ENCODE results near the gene RNF114. TPM values are rescaled to one million over a fixed set of nuclear protein-coding genes. Genes with fewer than 3 reads are reported as not detected.
A peak's percentile ranks its signal among the peaks of the same experiment; 100 is the strongest.

The RNF114 gene
- total RNA-seq, 1 experiment from 2014 or later = 88.1 TPM

DNA sequence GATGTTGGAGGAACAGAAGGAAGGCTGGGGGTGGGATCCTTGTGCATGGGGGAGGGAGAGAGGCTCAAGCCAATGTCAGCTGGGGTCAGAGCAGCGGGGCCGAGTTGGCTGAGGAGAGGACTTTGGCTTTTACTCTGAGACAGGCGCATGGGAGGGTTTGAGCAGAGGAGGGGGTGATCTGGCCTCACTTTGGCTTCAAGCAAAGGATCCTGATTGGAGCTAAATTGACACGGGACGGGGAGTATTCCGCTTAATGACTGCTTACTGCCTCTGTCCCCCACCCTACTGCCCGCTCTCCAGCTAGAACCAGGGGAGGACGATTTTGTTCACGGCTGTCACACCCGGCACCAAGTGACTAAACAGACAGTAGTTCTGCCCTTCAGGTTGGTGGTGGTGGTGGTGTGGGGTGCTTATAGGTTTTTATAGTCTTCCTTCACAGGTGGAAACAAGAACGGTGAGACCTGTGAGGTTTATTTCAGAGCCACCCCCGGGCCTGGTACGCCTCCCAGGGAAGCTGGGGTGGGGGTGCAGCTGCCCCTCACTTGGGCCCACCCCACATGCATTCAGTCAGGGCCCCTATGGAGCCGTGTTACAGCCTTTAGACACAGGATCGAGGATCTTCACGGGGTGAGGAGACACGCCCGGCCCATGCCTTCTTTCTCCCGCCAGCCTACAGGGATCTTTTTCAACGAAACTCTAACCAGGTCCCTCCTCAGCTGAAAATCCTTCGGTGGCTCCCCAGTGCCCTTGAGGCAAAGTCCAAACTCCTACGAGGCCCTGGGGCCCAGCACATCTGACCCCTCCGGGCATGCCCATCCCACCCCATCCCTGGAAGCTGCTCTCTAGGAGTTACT lies 45.2 kb downstream of the RNF114 start (continued):
- TF ChIP-seq USF1 (CRISPR knock-in tag; IDR thresholded peaks at IDR 0.05) (no peak), FOXJ3 (CRISPR knock-in tag; IDR thresholded peaks at IDR 0.05; ENCODE audit: borderline replicate concordance) (no peak)
- TF ChIP-seq, protein P1, sequence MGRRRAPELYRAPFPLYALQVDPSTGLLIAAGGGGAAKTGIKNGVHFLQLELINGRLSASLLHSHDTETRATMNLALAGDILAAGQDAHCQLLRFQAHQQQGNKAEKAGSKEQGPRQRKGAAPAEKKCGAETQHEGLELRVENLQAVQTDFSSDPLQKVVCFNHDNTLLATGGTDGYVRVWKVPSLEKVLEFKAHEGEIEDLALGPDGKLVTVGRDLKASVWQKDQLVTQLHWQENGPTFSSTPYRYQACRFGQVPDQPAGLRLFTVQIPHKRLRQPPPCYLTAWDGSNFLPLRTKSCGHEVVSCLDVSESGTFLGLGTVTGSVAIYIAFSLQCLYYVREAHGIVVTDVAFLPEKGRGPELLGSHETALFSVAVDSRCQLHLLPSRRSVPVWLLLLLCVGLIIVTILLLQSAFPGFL (CRISPR knock-in tag; IDR thresholded peaks at IDR 0.05; ENCODE audit: borderline replicate concordance) = no peak

GRCh38 chr20:49982072-49982345 lies 45.8 kb downstream of the RNF114 start:
- peaks cover 34% of the 10 kb centered on the region for H3K27me3 Mint-ChIP-seq (ENCODE audit: low read depth)
- H3K27ac Mint-ChIP-seq = peak overlapping the region; percentile 30
- ChIA-PET POLR2A (interaction anchor here (0.9 kb wide), 1 partner anchor 83 kb away, joined by 3 read pairs; no protein-coding TSS in a partner anchor), CTCF (interaction anchor here (0.6 to 10.5 kb wide), 9 partner anchors 8 to 188 kb away, joined by 3 to 288 read pairs (median 3); no protein-coding TSS in a partner anchor)
- TF ChIP-seq EMX1 (CRISPR knock-in tag; IDR thresholded peaks at IDR 0.05) (no peak), SMAD3 (CRISPR knock-in tag; IDR thresholded peaks at IDR 0.05; ENCODE audit: borderline replicate concordance) (no peak), NFATC4 (CRISPR knock-in tag; IDR thresholded peaks at IDR 0.05) (no peak), RORB (CRISPR knock-in tag; IDR thresholded peaks at IDR 0.05) (no peak), MXD4 (CRISPR knock-in tag; IDR thresholded peaks at IDR 0.05; ENCODE audit: borderline replicate concordance) (no peak), CREM (CRISPR knock-in tag; IDR thresholded peaks at IDR 0.05) (no peak), ZNF263 (CRISPR knock-in tag; IDR thresholded peaks at IDR 0.05; ENCODE audit: low read depth) (no peak)
- TF ChIP-seq, protein P2, sequence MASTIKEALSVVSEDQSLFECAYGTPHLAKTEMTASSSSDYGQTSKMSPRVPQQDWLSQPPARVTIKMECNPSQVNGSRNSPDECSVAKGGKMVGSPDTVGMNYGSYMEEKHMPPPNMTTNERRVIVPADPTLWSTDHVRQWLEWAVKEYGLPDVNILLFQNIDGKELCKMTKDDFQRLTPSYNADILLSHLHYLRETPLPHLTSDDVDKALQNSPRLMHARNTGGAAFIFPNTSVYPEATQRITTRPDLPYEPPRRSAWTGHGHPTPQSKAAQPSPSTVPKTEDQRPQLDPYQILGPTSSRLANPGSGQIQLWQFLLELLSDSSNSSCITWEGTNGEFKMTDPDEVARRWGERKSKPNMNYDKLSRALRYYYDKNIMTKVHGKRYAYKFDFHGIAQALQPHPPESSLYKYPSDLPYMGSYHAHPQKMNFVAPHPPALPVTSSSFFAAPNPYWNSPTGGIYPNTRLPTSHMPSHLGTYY (CRISPR knock-in tag; IDR thresholded peaks at IDR 0.05) = no peak
- TF ChIP-seq, protein P3, sequence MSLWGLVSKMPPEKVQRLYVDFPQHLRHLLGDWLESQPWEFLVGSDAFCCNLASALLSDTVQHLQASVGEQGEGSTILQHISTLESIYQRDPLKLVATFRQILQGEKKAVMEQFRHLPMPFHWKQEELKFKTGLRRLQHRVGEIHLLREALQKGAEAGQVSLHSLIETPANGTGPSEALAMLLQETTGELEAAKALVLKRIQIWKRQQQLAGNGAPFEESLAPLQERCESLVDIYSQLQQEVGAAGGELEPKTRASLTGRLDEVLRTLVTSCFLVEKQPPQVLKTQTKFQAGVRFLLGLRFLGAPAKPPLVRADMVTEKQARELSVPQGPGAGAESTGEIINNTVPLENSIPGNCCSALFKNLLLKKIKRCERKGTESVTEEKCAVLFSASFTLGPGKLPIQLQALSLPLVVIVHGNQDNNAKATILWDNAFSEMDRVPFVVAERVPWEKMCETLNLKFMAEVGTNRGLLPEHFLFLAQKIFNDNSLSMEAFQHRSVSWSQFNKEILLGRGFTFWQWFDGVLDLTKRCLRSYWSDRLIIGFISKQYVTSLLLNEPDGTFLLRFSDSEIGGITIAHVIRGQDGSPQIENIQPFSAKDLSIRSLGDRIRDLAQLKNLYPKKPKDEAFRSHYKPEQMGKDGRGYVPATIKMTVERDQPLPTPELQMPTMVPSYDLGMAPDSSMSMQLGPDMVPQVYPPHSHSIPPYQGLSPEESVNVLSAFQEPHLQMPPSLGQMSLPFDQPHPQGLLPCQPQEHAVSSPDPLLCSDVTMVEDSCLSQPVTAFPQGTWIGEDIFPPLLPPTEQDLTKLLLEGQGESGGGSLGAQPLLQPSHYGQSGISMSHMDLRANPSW (CRISPR knock-in tag; conservative IDR thresholded peaks at IDR 0.05; ENCODE audit: low read depth) = no peak
- TF ChIP-seq, protein P4, sequence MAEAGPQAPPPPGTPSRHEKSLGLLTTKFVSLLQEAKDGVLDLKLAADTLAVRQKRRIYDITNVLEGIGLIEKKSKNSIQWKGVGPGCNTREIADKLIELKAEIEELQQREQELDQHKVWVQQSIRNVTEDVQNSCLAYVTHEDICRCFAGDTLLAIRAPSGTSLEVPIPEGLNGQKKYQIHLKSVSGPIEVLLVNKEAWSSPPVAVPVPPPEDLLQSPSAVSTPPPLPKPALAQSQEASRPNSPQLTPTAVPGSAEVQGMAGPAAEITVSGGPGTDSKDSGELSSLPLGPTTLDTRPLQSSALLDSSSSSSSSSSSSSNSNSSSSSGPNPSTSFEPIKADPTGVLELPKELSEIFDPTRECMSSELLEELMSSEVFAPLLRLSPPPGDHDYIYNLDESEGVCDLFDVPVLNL (CRISPR knock-in tag; IDR thresholded peaks at IDR 0.05; ENCODE audit: borderline replicate concordance, low read depth) = no peak
- DNase-seq (ENCODE audit: low spot score) (no peak), ATAC-seq (no peak)
- H3K36me3 Mint-ChIP-seq = no peaks in the 10 kb centered on the region
- H3K9me3 Mint-ChIP-seq = no peaks in the 10 kb centered on the region
- peak overlapping the region; percentile 75 for H3K4me3 Mint-ChIP-seq
- H3K4me1 Mint-ChIP-seq = peaks cover 72% of the 10 kb centered on the region

GRCh38 chr20:49982346-49983122 lies 46.3 kb downstream of the RNF114 start, which contains the start of gene SNAI1:
Gene SNAI1, plus strand, starts transcription at chr20:49982980. Its CDS starts 80 bp downstream, at chr20:49983060.
- no peaks in the 10 kb centered on the region for H3K9me3 Mint-ChIP-seq
- no peaks in the 10 kb centered on the region; the same call in 1 of the 2 replicates for H3K36me3 Mint-ChIP-seq
- peak within 1 kb of the TSS; percentile 30 for H3K27ac Mint-ChIP-seq
- peaks cover 76% of the 10 kb centered on the region for H3K4me1 Mint-ChIP-seq
- ChIA-PET POLR2A (interaction anchor here (0.6 to 0.9 kb wide), 3 partner anchors 64 to 510 kb away, joined by 3 read pairs; no protein-coding TSS in a partner anchor), CTCF (interaction anchor here (0.6 to 10.5 kb wide), 8 partner anchors 7 to 187 kb away, joined by 3 to 288 read pairs (median 4); no protein-coding TSS in a partner anchor)
- peak; percentile 52 for ATAC-seq
- peak within 1 kb of the TSS; percentile 84 for H3K4me3 Mint-ChIP-seq
- DNase-seq (ENCODE audit: low spot score) = peak; percentile 83
- peaks cover 34% of the 10 kb centered on the region for H3K27me3 Mint-ChIP-seq (ENCODE audit: low read depth)
- peak; percentile 67 for TF ChIP-seq ZNF317 (CRISPR knock-in tag; IDR thresholded peaks at IDR 0.05; ENCODE audit: borderline replicate concordance, low read depth)
- TF ChIP-seq, protein P4 (CRISPR knock-in tag; IDR thresholded peaks at IDR 0.05; ENCODE audit: borderline replicate concordance, low read depth) = peak; percentile 82
- TF ChIP-seq, protein P5, sequence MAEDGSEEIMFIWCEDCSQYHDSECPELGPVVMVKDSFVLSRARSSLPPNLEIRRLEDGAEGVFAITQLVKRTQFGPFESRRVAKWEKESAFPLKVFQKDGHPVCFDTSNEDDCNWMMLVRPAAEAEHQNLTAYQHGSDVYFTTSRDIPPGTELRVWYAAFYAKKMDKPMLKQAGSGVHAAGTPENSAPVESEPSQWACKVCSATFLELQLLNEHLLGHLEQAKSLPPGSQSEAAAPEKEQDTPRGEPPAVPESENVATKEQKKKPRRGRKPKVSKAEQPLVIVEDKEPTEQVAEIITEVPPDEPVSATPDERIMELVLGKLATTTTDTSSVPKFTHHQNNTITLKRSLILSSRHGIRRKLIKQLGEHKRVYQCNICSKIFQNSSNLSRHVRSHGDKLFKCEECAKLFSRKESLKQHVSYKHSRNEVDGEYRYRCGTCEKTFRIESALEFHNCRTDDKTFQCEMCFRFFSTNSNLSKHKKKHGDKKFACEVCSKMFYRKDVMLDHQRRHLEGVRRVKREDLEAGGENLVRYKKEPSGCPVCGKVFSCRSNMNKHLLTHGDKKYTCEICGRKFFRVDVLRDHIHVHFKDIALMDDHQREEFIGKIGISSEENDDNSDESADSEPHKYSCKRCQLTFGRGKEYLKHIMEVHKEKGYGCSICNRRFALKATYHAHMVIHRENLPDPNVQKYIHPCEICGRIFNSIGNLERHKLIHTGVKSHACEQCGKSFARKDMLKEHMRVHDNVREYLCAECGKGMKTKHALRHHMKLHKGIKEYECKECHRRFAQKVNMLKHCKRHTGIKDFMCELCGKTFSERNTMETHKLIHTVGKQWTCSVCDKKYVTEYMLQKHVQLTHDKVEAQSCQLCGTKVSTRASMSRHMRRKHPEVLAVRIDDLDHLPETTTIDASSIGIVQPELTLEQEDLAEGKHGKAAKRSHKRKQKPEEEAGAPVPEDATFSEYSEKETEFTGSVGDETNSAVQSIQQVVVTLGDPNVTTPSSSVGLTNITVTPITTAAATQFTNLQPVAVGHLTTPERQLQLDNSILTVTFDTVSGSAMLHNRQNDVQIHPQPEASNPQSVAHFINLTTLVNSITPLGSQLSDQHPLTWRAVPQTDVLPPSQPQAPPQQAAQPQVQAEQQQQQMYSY (CRISPR knock-in tag; IDR thresholded peaks at IDR 0.05) = peak; percentile 95
- no peak for TF ChIP-seq HMGA2 (CRISPR knock-in tag; IDR thresholded peaks at IDR 0.05)
